GM21360 (cell line): ENCODE data around the gene APEH.
"Not testable (repeated sequence)": the region's sequence is repeated elsewhere in the genome, so short reads cannot be mapped to it uniquely, and the experiment has no call there.

Experiments
- ATAC-seq: cut with Tn5 transposase; IDR thresholded peaks from one replicate; pipeline ENCODE4 v1.9.1; 2021; ENCODE audit warnings: mild to moderate bottlenecking, moderate library complexity; ENCODE audit not compliant: unreplicated experiment

The APEH gene

DNA sequence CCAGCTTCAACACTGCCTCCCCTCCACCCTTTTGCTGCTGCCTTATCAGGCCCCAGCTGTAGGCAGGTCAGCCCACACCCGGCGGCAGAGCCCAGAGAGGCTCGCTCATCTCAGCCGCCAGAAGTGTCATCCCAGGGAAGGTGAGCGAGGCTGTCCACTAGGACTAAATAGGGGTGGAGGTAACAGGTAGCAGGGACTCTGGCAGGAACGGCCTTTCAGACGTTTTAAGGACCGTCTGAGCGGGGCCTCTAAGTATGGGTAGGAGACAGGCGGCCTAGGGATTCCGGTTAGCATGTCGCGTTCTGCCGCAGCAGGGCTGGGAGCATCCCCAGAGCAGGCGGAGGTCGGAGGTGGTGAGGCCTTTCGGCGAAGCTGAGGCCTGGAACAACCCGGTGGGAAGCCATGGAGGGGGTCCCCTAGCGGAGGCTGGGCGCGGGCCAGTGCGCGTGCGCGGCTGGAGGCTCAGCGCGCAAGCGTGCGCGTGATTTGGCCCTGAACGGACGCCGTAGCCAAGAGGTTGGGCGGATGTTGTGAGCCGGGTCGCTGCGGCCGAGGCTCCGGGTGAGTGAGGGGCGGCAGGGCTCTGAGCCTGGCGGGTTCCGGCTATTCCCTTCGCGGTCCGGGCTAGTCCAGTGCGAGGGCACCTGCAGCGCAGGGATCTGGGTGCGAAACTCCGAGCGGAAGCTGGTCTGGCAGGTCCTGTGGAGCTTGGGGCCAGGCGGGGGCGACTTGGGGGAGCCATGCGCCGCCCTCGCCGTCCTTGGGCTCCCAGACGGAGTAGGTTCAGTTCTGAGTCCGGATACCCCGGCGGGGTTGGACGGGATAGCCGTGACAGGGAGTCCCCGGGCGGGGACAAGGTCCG lies 15.1 kb downstream of the APEH start, which contains the start of the genes MST1 and RNF123:
Gene MST1, minus strand, starts transcription at position 429 of the 862 bp plus-strand sequence. CDS start 783 bp downstream, outside the sequence.
Gene RNF123, plus strand, starts transcription at position 512 of the 862 bp plus-strand sequence. CDS start 1,609 bp downstream, outside the sequence.
- peak; percentile 45 for ATAC-seq

- ATAC-seq = not testable (repeated sequence)
Measured at GRCh38 chr3:49689908-49690624, 15.9 kb downstream of the APEH start.

GRCh38 chr3:49690856-49691255 lies 16.7 kb downstream of the APEH start:
- not testable (repeated sequence) for ATAC-seq

DNA sequence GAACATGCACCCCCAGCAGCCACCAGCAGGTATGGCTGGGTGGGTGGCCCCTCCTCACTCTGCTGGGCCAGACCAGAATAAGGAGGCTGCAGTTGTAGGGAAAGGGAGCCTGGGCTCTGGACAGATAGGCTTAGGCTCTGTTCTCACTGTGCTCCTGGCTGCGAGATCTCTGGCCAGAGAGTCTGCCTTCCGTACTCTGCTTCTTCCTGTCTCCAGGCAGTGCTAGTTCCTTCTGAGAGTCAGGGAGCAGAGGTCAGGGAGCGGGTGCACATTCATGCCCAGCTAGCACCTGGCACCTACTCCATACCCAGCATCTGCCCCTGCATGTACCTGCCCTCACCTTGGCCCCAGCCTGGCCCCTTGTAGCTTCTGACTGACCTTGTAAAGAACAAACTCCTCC lies 17.3 kb downstream of the APEH start:
- ATAC-seq = not testable (repeated sequence)

DNA sequence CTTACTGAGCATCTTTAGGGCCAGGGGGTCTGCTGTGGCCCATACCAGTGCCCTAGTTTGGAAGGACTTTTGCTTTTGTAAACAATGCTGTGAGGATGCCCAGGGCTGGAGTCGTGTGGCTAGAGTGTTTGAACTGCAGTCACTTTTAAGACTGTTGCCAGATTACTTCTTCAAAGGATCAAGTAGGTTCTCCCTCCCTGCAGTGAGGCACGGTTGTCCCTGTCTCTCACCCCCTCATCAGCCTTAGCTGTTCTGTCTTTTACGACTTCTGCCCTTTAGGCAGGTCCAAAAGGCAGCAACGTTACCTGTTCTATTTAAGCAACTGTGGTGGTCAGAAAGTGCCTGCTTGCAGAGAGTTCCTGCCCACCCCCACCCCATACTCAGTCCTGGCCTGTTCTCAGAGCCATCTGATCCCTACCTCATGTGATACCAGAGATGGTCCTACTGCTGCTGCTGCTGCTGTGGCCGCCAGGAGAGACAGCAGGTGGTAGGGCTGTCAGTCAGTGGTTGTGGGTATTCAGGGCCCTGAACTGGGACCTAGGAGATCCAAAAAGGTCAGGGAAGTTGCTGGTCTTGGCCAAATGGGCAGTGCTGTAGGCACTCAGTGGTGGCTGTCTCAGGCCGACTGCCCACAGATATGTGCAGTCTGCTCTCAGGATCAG lies 20.4 kb downstream of the APEH start:
- ATAC-seq = not testable (repeated sequence)

- not testable (repeated sequence) for ATAC-seq
Measured at GRCh38 chr3:49695350-49696015, 21.3 kb downstream of the APEH start.

DNA sequence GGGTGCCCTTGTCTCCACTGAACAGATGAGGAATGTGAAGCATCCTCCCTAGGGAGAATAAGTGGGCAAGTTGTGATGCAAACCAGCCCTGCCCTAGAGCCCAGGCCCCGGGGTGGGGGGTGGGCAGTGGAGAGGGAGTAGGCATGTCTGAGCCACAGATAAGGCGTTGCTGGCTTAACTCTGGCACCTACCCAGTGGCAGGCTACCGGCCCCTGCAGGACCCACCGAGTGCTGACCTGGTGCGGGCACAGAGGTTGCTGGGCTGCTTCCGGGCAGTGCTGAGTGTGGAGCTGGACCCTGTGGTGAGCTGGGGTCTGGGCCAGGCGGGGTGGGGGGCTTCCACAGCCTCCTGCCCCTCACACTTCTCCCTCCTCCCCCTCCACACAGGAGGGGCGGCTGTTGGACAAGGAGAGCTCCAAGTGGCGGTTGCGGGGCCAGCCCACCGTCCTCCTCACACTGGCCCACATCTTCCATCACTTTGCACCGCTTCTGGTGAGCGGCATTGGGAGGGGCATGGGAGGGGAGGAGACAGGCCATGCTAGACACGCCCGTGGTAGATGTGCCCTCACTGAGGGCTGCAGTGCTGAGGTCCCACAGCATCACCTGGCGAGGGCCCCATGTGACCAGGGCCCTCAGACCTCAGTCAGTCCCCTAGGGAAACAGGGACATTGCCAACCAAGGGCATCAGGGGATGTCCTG lies 25.3 kb downstream of the APEH start:
- no peak for ATAC-seq

- ATAC-seq = no peak
Measured at GRCh38 chr3:49700014-49700413, 25.9 kb downstream of the APEH start.

- ATAC-seq = no peak
Measured at GRCh38 chr3:49700453-49701128, 26.4 kb downstream of the APEH start.

DNA sequence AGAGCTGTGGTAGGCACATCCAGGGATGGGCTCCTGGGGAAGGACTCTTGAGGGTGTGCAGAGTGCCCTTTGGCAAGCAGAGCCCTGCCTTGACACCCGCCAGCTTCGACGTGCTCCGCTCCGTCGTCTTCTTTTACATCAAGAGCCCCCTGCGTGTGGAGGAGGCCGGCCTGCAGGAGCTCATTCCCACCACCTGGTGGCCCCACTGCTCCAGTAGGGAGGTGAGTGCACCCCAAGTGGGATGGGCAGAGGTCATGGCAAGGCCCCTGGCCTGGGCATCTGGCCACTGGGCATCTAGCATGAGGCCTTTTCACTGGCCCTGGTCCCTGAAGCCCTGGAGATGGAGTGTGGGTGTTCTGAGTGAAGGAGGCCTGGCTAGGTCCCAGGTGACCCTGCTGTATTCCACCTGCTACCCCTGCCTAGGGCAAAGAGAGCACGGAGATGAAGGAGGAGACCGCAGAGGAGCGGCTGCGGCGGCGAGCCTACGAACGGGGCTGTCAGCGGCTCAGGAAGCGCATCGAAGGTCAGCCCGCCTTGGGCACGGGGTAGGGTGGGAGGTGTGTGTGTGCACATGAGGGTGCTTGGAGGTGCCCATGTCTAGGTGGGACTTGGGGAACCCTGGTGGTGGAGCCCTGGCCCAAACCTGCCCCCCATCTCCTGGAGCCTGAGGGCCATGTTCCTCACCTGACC lies 27.4 kb downstream of the APEH start:
- no peak for ATAC-seq

DNA sequence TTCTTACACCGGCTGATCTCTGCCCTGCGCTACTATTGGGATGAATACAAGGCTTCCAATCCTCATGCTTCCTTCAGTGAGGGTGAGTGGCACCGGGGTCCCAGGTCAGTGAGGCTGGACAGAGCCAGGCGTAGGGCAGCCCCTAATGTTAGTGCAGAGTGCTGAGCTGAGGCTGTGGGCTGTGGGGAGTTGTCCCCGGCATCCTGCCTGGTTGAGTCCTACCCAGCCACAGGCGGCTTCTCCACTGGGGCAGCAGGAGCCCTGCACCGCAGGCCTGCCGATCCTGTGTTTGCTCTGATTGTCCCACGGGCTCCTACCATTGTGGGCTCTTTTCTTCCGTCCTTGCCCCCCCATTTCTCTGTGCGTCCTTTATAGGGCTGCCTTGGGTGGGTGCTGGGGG lies 28.5 kb downstream of the APEH start:
- no peak for ATAC-seq

DNA sequence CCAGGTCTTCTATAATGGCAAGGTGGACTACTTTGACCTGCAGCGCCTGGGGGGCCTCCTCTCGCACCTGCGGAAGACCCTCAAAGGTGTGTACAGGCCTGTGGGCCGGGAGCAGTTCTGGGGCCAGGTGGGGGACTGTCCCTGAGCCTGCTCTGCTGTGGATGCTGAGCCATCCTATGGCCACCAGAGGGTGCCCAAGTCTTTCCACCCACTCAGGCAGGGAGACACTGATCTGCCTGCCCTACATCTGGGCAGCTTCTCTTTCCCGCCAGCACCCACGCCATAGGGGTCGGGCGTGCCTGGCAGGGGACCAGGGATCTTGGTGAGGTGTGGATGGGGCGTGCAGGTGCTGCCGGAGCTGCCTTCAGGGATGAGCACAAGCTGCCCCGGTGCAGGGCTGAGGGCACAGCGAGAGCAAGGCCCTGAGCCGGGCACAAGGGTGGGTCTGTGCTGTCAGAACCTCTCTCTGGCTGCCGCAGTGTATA lies 29.3 kb downstream of the APEH start:
- no peak for ATAC-seq

DNA sequence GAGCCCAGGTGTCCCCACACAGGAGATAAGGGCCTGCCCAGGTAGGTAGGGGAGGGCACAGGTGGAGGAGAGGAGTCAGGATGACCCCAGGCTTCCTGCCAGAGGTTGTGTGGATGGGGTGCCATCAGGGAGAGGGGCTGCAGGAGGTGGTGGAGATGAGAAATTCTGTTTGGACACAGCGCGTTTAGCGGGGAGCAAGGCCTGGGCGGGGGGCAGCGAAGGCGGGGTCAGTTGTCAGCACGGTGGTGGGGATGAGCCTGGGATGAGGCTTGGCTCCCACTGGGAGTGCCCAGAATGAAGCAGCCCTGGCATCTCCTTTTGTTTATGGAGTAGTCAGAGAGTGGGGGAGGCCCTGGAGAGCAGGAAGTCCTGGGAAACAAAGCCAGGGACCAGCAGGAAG lies 29.8 kb downstream of the APEH start:
- no peak for ATAC-seq

DNA sequence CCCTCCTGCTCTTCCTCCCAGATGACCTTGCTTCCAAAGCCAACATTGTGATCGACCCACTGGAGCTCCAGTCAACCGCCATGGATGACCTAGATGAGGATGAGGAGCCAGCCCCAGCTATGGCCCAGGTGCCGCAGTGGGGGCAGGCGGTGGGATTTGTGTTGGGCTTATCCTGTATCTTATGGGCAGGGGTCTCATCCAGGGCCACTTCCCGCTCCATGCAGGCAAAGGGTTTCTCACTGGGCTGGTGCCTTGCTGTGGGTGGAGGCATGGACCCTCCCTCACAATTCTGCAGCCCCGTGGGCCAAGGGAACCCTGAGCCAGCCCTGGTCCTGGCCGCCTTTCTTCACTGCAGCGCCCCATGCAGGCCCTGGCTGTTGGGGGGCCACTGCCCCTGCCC lies 30.5 kb downstream of the APEH start:
- no peak for ATAC-seq

- ATAC-seq = no peak
Measured at GRCh38 chr3:49705390-49705960, 31.3 kb downstream of the APEH start.

- no peak for ATAC-seq
Measured at GRCh38 chr3:49706456-49707112, 32.4 kb downstream of the APEH start.

DNA sequence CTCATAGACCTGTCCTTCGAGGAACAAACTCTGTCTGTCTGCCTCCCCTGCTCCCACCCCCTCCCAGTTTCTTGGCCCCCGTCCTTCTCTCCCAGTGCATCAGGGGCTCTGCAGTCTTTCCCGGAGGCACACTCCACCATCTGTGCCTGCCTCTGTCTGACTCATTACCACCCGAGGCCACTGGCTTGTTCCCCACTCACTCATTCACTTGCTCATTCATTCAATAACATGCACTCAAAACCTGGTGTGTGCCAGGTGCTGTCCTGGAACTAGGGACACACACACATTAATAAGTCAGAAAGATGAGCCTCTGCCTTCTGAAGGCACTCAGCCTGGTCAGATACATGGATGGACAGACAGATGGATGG lies 32.9 kb downstream of the APEH start:
- ATAC-seq = no peak

DNA sequence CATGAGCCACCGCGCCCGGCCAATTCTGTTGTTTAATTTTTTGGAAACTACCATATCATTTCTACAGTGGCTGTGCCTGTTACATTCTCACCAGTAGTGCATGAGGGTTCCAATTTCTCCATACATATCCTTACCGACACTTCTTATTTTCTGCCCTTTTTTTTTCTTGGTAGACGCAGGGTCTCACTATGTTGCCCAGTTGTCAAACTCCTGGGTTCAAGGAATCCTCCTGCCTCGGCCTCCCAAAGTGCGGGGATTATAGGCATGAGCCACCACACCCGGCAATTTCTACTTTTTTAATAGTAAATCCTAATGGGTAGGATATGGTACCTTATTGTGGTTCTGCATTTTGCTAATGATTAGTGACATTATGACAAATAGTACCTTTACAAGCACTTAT lies 35.7 kb downstream of the APEH start:
- ATAC-seq = no peak
